ENCODE data around the gene SLK. TPM values are rescaled to one million over a fixed set of nuclear protein-coding genes. Genes with fewer than 3 reads are reported as not detected.
A peak's percentile ranks its signal among the peaks of the same experiment; 100 is the strongest.

SLK gene
- total and polyA plus RNA-seq, 2 donors from 2014 or later, result 12.3 to 45.5 TPM

DNA sequence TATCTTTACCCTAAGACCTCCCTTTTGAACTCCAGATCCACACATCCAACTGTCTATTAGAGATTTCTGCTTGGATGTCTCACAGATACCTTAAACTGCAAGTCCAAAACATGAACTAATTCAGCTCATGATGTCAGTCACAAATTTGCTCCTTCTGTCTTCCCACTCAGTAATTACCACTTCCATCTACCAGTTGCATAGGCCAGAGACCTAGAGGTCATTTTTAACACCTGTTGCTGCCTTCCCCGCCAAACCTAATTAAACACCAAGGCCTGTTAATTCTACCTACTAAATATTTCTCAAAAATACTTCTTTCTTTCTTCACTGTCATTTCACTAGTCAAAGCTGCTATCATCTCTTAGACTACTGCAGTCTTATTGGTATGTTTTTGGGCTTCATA lies 8.2 kb downstream of the SLK start:
- H3K27ac ChIP-seq (ENCODE audit: low read depth in 2 of 2, low read length in 2 of 2), result no peak overlapping the region
- TF ChIP-seq CTCF (IDR thresholded peaks at IDR 0.05; ENCODE audit: borderline replicate concordance, extremely low read depth, insufficient read depth), result no peak
- no peak for FAIRE-seq
- no peaks in the 10 kb centered on the region for H3K36me3 ChIP-seq (ENCODE audit: control insufficient read depth in 2 of 3, insufficient read depth in 3 of 3, low read length in 3 of 3)
- H3K9me3 ChIP-seq (ENCODE audit: control insufficient read depth in 2 of 3, insufficient read depth in 1 of 3, low read length in 3 of 3), result no peaks in the 10 kb centered on the region
- DNase-seq, result no peak
- peaks cover 0 to 3% (median 0%) of the 10 kb centered on the region in 3 donors for H3K4me1 ChIP-seq (ENCODE audit: control insufficient read depth in 2 of 3, insufficient read depth in 2 of 3, low read depth in 1 of 3, low read length in 3 of 3)
- no peaks in the 10 kb centered on the region for H3K27me3 ChIP-seq (ENCODE audit: control insufficient read depth, insufficient read depth, low read length)
- H3K9ac ChIP-seq (ENCODE audit: low read length in 3 of 3), result no peak overlapping the region
- no peak overlapping the region for H3K4me3 ChIP-seq (ENCODE audit: low read length in 3 of 3)
- intact Hi-C loops (cut with DNase I), result no loop called here

DNA sequence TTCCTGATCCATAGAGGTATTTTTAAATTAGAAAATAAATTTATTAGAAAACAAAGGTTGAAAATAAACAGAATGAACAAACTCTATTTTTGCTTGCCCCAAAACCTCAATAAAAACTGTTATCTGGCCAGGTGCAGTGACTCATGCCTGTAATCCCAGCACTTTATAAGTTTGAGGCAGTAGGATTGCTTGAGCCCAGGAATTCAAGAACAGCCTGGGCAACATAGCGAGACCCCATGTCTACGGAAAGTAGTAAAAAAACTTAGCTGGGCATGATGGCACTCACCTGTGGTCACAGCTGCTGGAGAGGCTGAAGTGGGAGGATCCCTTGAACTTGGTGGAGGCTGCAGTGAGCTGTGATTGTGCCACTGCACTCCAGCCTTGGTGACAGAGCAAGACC lies 10.3 kb downstream of the SLK start:
- no peak for DNase-seq
- Histone ChIP-seq H3K4me3 (ENCODE audit: low read length in 3 of 3) (no peak overlapping the region), H3K4me1 (ENCODE audit: control insufficient read depth in 2 of 3, insufficient read depth in 2 of 3, low read depth in 1 of 3, low read length in 3 of 3) (no peaks in the 10 kb centered on the region), H3K9ac (ENCODE audit: low read length in 3 of 3) (no peak overlapping the region), H3K9me3 (ENCODE audit: control insufficient read depth in 2 of 3, insufficient read depth in 1 of 3, low read length in 3 of 3) (no peaks in the 10 kb centered on the region), H3K27me3 (ENCODE audit: control insufficient read depth, insufficient read depth, low read length) (no peaks in the 10 kb centered on the region), H3K27ac (ENCODE audit: low read depth in 2 of 2, low read length in 2 of 2) (no peak overlapping the region), H3K36me3 (ENCODE audit: control insufficient read depth in 2 of 3, insufficient read depth in 3 of 3, low read length in 3 of 3) (no peaks in the 10 kb centered on the region)
- FAIRE-seq, result no peak
- no peak for TF ChIP-seq CTCF (IDR thresholded peaks at IDR 0.05; ENCODE audit: borderline replicate concordance, extremely low read depth, insufficient read depth)
- intact Hi-C loops (cut with DNase I), result no loop called here

- no peak for TF ChIP-seq CTCF (IDR thresholded peaks at IDR 0.05; ENCODE audit: borderline replicate concordance, extremely low read depth, insufficient read depth)
- Histone ChIP-seq H3K27me3 (ENCODE audit: control insufficient read depth, insufficient read depth, low read length) (no peaks in the 10 kb centered on the region), H3K9me3 (ENCODE audit: control insufficient read depth in 2 of 3, insufficient read depth in 1 of 3, low read length in 3 of 3) (no peaks in the 10 kb centered on the region), H3K4me1 (ENCODE audit: control insufficient read depth in 2 of 3, insufficient read depth in 2 of 3, low read depth in 1 of 3, low read length in 3 of 3) (peaks cover 0 to 5% (median 5%) of the 10 kb centered on the region in 3 donors), H3K4me3 (ENCODE audit: low read length in 3 of 3) (no peak overlapping the region), H3K36me3 (ENCODE audit: control insufficient read depth in 2 of 3, insufficient read depth in 3 of 3, low read length in 3 of 3) (no peaks in the 10 kb centered on the region), H3K27ac (ENCODE audit: low read depth in 2 of 2, low read length in 2 of 2) (no peak overlapping the region), H3K9ac (ENCODE audit: low read length in 3 of 3) (no peak overlapping the region)
- intact Hi-C loops (cut with DNase I), result no loop called here
- DNase-seq (no peak), FAIRE-seq (peak; percentile 38)
These were observed 12.6 kb downstream of the SLK start for GRCh38 chr10:103979530-103979929.

GRCh38 chr10:103980288-103980906 lies 13.5 kb downstream of the SLK start:
- Histone ChIP-seq H3K4me3 (ENCODE audit: low read length in 3 of 3) (no peak overlapping the region), H3K27me3 (ENCODE audit: control insufficient read depth, insufficient read depth, low read length) (no peaks in the 10 kb centered on the region), H3K27ac (ENCODE audit: low read depth in 2 of 2, low read length in 2 of 2) (no peak overlapping the region), H3K9me3 (ENCODE audit: control insufficient read depth in 2 of 3, insufficient read depth in 1 of 3, low read length in 3 of 3) (no peaks in the 10 kb centered on the region), H3K4me1 (ENCODE audit: control insufficient read depth in 2 of 3, insufficient read depth in 2 of 3, low read depth in 1 of 3, low read length in 3 of 3) (peaks cover 0 to 5% (median 5%) of the 10 kb centered on the region in 3 donors), H3K9ac (ENCODE audit: low read length in 3 of 3) (no peak overlapping the region), H3K36me3 (ENCODE audit: control insufficient read depth in 2 of 3, insufficient read depth in 3 of 3, low read length in 3 of 3) (no peaks in the 10 kb centered on the region)
- DNase-seq (no peak), FAIRE-seq (peak; percentile 13)
- no peak for TF ChIP-seq CTCF (IDR thresholded peaks at IDR 0.05; ENCODE audit: borderline replicate concordance, extremely low read depth, insufficient read depth)
- intact Hi-C loops (cut with DNase I), result no loop called here
